PC-3 (cell line): ENCODE data around the gene C1QB. TPM values are rescaled to one million over a fixed set of nuclear protein-coding genes. Genes with fewer than 3 reads are reported as not detected.

Experiments used
- ATAC-seq: fragments of 200-7000 bp; cut with Tn5 transposase; 2 replicates; pipeline ENCODE4 v1.9.1; 2020; ENCODE audit warnings: mild to moderate bottlenecking, moderate library complexity
- Bru-seq: library from RNA; stranded (reverse); fragments of 400-500 nt; gene quantifications from one replicate; lab custom pipeline; 2021; lab: Mats Ljungman, UMichigan
- BruChase-seq, 2 experiments: library from RNA; stranded (reverse); fragments of 400-500 nt; gene quantifications; one replicate each; lab custom pipeline; 2021; lab: Mats Ljungman, UMichigan
- BruUV-seq: library from RNA; stranded (reverse); fragments of 400-500 nt; replicated peaks from 2 replicates; lab custom pipeline; 2021; lab: Mats Ljungman, UMichigan
- CTCF ChIA-PET: fragments of 300-600 bp; sonication (Branson Sonifier 250); formaldehyde crosslinking; loops from one replicate; lab custom pipeline; 2022; ENCODE audit warnings: antibody characterized with exemption; lab: Charles Lee
- POLR2A ChIA-PET: fragments of 300-600 bp; sonication (Branson Sonifier 250); formaldehyde crosslinking; loops from one replicate; lab custom pipeline; 2022; ENCODE audit warnings: antibody characterized with exemption; ENCODE audit not compliant: unreplicated experiment; lab: Charles Lee
- DNase-seq: peaks from one replicate; pipeline ENCODE4 v3.0.0-alpha.2; 2015
- H2AFZ ChIP-seq: fragments of 300-600 bp; sonication (generic); 2 replicates; pipeline ENCODE4 v1.6.0; 2016; ENCODE audit warnings: antibody characterized with exemption, low read length
- H3F3A ChIP-seq: fragments of 300-600 bp; sonication (generic); one replicate; pipeline ENCODE4 v1.6.0; 2017; ENCODE audit warnings: antibody characterized with exemption, low read length, control low read depth, mild to moderate bottlenecking; ENCODE audit not compliant: unreplicated experiment
- H3K27ac ChIP-seq: fragments of 300-600 bp; sonication (generic); 2 replicates; pipeline ENCODE4 v1.5.1; 2016; ENCODE audit warnings: mild to moderate bottlenecking, low read length
- H3K27me3 ChIP-seq: fragments of 300-600 bp; sonication (generic); 2 replicates; pipeline ENCODE4 v1.6.1; 2016; ENCODE audit warnings: low read length, mixed read lengths
- H3K36me3 ChIP-seq: fragments of 300-600 bp; sonication (generic); 2 replicates; pipeline ENCODE4 v1.6.1; 2016; ENCODE audit warnings: low read depth, mixed run types, low read length, mixed read lengths
- H3K4me1 ChIP-seq: fragments of 300-600 bp; sonication (generic); 2 replicates; pipeline ENCODE4 v1.5.1; 2016; ENCODE audit warnings: low read length; ENCODE audit not compliant: insufficient read depth
- H3K4me2 ChIP-seq: fragments of 300-600 bp; sonication (generic); 2 replicates; pipeline ENCODE4 v1.6.0; 2016; ENCODE audit warnings: low read length
- H3K4me3 ChIP-seq: fragments of 300-600 bp; sonication (generic); 2 replicates; pipeline ENCODE4 v1.5.1; 2016; ENCODE audit warnings: mild to moderate bottlenecking, low read length, mixed read lengths
- H3K79me2 ChIP-seq: fragments of 300-600 bp; sonication (generic); 2 replicates; pipeline ENCODE4 v1.6.1; 2017; ENCODE audit warnings: low read length, mixed read lengths
- H3K9ac ChIP-seq: fragments of 300-600 bp; sonication (generic); 2 replicates; pipeline ENCODE4 v1.6.0; 2016; ENCODE audit warnings: mild to moderate bottlenecking, low read length
- H3K9me2 ChIP-seq: fragments of 300-600 bp; sonication (generic); replicated peaks from 2 replicates; pipeline ENCODE4 v1.6.1; 2016; ENCODE audit warnings: mixed run types, low read length, mixed read lengths
- H3K9me3 ChIP-seq: fragments of 300-600 bp; sonication (generic); 2 replicates; pipeline ENCODE4 v1.6.1; 2016; ENCODE audit warnings: low read length, mixed read lengths
- H4K20me1 ChIP-seq: fragments of 300-600 bp; sonication (generic); 2 replicates; pipeline ENCODE4 v1.6.1; 2016; ENCODE audit warnings: low read length, mixed read lengths
- EZH2 ChIP-seq: fragments of 300-600 bp; sonication (generic); IDR thresholded peaks from one replicate; pipeline ENCODE4 v1.6.1; 2017; ENCODE audit warnings: antibody characterized with exemption, mild to moderate bottlenecking, low read length; ENCODE audit not compliant: unreplicated experiment
- EZH2phosphoT487 ChIP-seq: fragments of 300-600 bp; sonication (generic); IDR thresholded peaks from 2 replicates; pipeline ENCODE4 v1.6.1; 2018; ENCODE audit warnings: mild to moderate bottlenecking, antibody characterized with exemption, low read length, borderline replicate concordance
- intact Hi-C: fragments of 100-400 bp; cut with micrococcal nuclease; formaldehyde crosslinking; loops from 2 replicates; pipeline ENCODE4 v1.9.0; 2023
- long read RNA-seq: library from polyadenylated mRNA; unstranded; transcript quantifications from one replicate; pipeline ENCODE4 v2.0.0, GENCODE V29; 2021; ENCODE audit not compliant: unreplicated experiment
- total RNA-seq: library from RNA; depleted of rRNA; stranded (reverse); fragments of >200 nt; gene quantifications from 2 replicates; pipeline ENCODE4 v1.2.3, GENCODE V29; 2014; rRNA removed
- TF ChIP-seq, protein P1 (sequence below): fragments of 300-600 bp; sonication (generic); conservative IDR thresholded peaks from 2 replicates; pipeline ENCODE4 v1.5.1; 2017; ENCODE audit warnings: antibody characterized with exemption, low read depth, mild to moderate bottlenecking, low read length

Gene C1QB, protein sequence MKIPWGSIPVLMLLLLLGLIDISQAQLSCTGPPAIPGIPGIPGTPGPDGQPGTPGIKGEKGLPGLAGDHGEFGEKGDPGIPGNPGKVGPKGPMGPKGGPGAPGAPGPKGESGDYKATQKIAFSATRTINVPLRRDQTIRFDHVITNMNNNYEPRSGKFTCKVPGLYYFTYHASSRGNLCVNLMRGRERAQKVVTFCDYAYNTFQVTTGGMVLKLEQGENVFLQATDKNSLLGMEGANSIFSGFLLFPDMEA
- total RNA-seq, result not detected in 2 replicates
- not detected for Bru-seq, nascent RNA
- BruChase-seq, experiment 1, labeled RNA remaining after a 6-hour chase, result not detected
- BruChase-seq, experiment 2, labeled RNA remaining after a 2-hour chase, result percentile 7 among the genes with signal in this experiment
- long read RNA-seq, result 0 reads

DNA sequence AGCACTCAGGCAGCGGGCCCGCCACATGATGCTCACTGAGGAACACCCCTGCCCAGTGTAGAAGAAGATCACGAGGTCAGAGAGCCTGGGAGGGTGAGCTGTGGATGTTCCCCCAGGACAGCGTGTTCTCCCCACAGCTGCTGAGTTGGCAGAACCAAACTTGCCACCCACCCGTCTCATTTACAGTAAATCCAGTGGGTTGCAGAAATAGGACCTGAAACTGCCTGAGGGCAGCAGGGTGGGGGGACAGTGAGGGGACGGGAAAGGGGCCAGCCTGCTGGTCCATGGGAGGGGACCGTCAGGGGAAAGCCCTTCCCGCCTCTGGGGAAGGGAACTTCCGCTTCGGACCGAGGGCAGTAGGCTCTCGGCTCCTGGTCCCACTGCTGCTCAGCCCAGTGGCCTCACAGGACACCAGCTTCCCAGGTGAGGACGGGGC lies at the start of gene C1QB:
TSS of gene C1QB (plus strand) at position 356 of the 436 bp plus-strand sequence. CDS start 6,227 bp downstream, outside the sequence.
- no peak for DNase-seq
- no peaks in the 10 kb centered on the region for H3K79me2 ChIP-seq
- BruUV-seq, result no TSS peak
- no peaks in the 10 kb centered on the region for H3K4me1 ChIP-seq
- POLR2A ChIA-PET, result no interaction called here
- H3F3A ChIP-seq, result no peaks in the 10 kb centered on the region
- no peak for TF ChIP-seq EZH2
- TF ChIP-seq, protein P1, sequence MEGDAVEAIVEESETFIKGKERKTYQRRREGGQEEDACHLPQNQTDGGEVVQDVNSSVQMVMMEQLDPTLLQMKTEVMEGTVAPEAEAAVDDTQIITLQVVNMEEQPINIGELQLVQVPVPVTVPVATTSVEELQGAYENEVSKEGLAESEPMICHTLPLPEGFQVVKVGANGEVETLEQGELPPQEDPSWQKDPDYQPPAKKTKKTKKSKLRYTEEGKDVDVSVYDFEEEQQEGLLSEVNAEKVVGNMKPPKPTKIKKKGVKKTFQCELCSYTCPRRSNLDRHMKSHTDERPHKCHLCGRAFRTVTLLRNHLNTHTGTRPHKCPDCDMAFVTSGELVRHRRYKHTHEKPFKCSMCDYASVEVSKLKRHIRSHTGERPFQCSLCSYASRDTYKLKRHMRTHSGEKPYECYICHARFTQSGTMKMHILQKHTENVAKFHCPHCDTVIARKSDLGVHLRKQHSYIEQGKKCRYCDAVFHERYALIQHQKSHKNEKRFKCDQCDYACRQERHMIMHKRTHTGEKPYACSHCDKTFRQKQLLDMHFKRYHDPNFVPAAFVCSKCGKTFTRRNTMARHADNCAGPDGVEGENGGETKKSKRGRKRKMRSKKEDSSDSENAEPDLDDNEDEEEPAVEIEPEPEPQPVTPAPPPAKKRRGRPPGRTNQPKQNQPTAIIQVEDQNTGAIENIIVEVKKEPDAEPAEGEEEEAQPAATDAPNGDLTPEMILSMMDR, result no peak
- TF ChIP-seq EZH2phosphoT487, result no peak
- no peak within 1 kb of the TSS for H3K4me3 ChIP-seq
- intact Hi-C loops, result no loop called here
- H3K27ac ChIP-seq, result no peak within 1 kb of the TSS
- H3K4me2 ChIP-seq, result no peak within 1 kb of the TSS
- no peaks in the 10 kb centered on the region for H3K36me3 ChIP-seq
- no peaks in the 10 kb centered on the region for H3K9me3 ChIP-seq
- CTCF ChIA-PET, result no interaction called here
- no peak within 1 kb of the TSS for H3K9ac ChIP-seq
- no peaks in the 10 kb centered on the region for H3K9me2 ChIP-seq
- H3K27me3 ChIP-seq, result peaks cover 14% of the 10 kb centered on the region
- no peak within 1 kb of the TSS for H2AFZ ChIP-seq
- no peak for ATAC-seq
- no peaks in the 10 kb centered on the region for H4K20me1 ChIP-seq

DNA sequence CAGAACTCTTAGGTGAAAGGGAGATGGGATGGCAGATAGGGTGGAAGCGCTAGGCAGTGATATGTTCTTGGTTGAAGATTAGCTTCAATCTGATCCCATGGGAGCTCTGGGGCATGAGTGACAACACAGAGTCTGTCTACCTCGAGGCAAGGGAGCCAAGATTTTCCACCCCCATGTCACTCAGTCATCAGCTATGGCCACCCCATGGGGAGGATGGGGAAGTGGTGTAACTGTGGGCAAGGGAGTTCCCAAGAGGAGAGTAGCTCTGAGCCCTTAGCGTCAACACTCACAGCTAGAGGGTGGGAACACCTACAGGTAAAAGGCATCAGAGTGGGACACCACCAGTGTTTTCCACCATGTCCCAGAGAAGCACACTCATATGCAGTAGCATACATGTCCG lies 46.9 kb upstream of the C1QB start:
- no peak overlapping the region for H3K27ac ChIP-seq
- ATAC-seq, result no peak
- H3K9me3 ChIP-seq, result no peaks in the 10 kb centered on the region
- H3F3A ChIP-seq, result no peaks in the 10 kb centered on the region
- H3K9me2 ChIP-seq, result no peaks in the 10 kb centered on the region
- H3K27me3 ChIP-seq, result peaks cover 50% of the 10 kb centered on the region
- H3K79me2 ChIP-seq, result no peaks in the 10 kb centered on the region
- intact Hi-C loops, result no loop called here
- POLR2A ChIA-PET, result no interaction called here
- no peak for DNase-seq
- H3K4me2 ChIP-seq, result no peak overlapping the region
- no TSS peak for BruUV-seq
- H3K9ac ChIP-seq, result no peak overlapping the region
- H2AFZ ChIP-seq, result no peak overlapping the region
- H3K36me3 ChIP-seq, result no peaks in the 10 kb centered on the region
- no peaks in the 10 kb centered on the region for H3K4me1 ChIP-seq
- no peaks in the 10 kb centered on the region for H4K20me1 ChIP-seq
- H3K4me3 ChIP-seq, result no peak overlapping the region
- CTCF ChIA-PET, result no interaction called here
- no peak for TF ChIP-seq EZH2phosphoT487
- TF ChIP-seq EZH2, result no peak
- TF ChIP-seq, protein P1, result no peak

DNA sequence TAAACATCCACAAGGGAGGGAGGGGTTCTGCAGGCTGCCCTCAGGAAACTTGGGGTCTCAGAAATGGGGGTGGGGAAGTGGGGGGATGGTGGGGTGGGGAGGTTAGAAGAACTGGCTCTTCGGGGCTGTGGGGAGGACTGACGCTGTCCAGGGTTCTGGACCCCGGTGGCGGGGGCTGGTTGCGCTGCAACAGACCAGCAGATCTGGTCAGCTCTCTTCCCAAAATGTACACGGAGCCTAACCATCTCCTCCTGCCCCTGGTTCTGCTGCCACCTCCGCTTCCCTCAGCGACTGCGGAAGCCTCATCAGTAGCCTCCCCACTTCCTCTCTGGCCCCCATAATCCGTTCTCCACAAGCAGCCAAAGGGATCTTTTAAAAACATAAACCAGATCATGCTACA lies 45.9 kb upstream of the C1QB start:
- H3K36me3 ChIP-seq, result no peaks in the 10 kb centered on the region
- ATAC-seq, result no peak
- no TSS peak for BruUV-seq
- ChIA-PET POLR2A (no interaction called here), CTCF (no interaction called here)
- no peak overlapping the region for H3K4me2 ChIP-seq
- intact Hi-C loops, result no loop called here
- peaks cover 50% of the 10 kb centered on the region for H3K27me3 ChIP-seq
- no peak for DNase-seq
- no peaks in the 10 kb centered on the region for H3K4me1 ChIP-seq
- no peak overlapping the region for H3K27ac ChIP-seq
- no peak overlapping the region for H2AFZ ChIP-seq
- no peaks in the 10 kb centered on the region for H3K79me2 ChIP-seq
- no peak overlapping the region for H3K9ac ChIP-seq
- H3K9me3 ChIP-seq, result no peaks in the 10 kb centered on the region
- no peaks in the 10 kb centered on the region for H3F3A ChIP-seq
- H4K20me1 ChIP-seq, result no peaks in the 10 kb centered on the region
- H3K9me2 ChIP-seq, result no peaks in the 10 kb centered on the region
- no peak overlapping the region for H3K4me3 ChIP-seq
- TF ChIP-seq EZH2 (no peak), EZH2phosphoT487 (no peak)
- TF ChIP-seq, protein P1, result no peak
